Measurements from ENCODE around the gene HSP90AA1. TPM values are rescaled to one million over a fixed set of nuclear protein-coding genes. Genes with fewer than 3 reads are reported as not detected.
A peak's percentile ranks its signal among the peaks of the same experiment; 100 is the strongest.
"Not testable (repeated sequence)": the region's sequence is repeated elsewhere in the genome, so short reads cannot be mapped to it uniquely, and the experiment has no call there.

HSP90AA1 gene
- total RNA-seq = 1,000 to 10,000 TPM; 1,107 to 1,148 TPM

DNA sequence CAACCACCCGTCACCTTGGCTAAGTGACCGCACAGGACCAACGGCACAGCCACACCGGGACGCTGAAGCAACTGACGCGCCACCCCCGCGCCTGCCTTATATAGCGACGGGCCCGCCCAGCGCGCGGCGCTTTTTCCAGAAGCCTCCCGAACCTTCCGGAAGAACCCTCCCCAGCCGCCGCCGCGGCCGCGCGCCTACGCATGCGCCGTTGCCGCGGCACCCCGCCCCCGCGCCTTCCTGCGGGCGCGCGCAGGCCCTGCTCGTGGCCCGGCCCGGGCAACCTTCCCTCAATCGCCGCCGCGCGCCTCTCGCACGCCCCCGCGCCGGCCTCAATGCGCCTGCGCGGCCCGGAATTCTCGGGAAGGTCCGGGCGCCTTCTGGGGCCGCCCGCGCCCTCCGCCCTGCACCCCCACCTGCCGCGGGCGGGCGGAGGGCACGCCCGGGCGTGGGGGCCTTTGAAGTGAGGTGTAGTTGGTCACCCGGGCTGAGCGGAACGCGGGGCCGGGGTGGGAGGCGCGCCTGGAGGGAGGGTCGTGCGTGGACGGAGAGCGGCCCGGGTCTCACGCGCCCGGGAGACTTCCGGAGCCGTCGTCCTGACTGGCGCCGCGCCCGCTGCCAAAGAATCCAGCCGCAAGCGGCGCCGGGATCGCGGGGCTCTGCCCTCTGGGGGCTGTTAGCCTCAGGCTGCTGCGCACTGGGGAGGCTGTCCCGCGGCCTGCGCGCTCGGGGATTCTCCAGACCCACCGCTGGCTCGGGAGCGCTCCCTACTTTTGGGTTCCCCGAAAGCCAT, at the start of gene HSP90AA1:
Gene HSP90AA1, minus strand, starts transcription at position 73 of the 790 bp plus-strand sequence. CDS start 666 bp downstream, outside the sequence.
- DNase-seq = peak; percentile 96
- H3K4me1 Mint-ChIP-seq (ENCODE audit: low read depth) = peaks cover 43% of the 10 kb centered on the region
- no peaks in the 10 kb centered on the region for H3K9me3 Mint-ChIP-seq
- ChIA-PET CTCF (interaction anchor here (0.7 to 2.2 kb wide), 3 partner anchors 10 to 380 kb away, joined by 3 to 18 read pairs (median 3); no protein-coding TSS in a partner anchor), POLR2A (interaction anchor here (0.6 to 1.2 kb wide), 2 partner anchors 122 to 276 kb away, joined by 3 to 4 read pairs; partner anchors contain the start of genes CINP and TECPR2)
- H3K36me3 Mint-ChIP-seq = peaks cover 43% of the 10 kb centered on the region
- peak within 1 kb of the TSS; percentile 84 for H3K4me3 Mint-ChIP-seq
- no peaks in the 10 kb centered on the region for H3K27me3 Mint-ChIP-seq
- H3K27ac Mint-ChIP-seq = peak within 1 kb of the TSS; percentile 94
- intact Hi-C loops (cut with micrococcal nuclease) = loop anchor here (1.0 to 10.0 kb wide), 9 partner anchors 52 to 1712 kb away; partner anchors contain the start of genes DYNC1H1, EIF5, PPP2R5C and WDR20

- CTCF ChIA-PET, POLR2A ChIA-PET, H3K9me3 Mint-ChIP-seq, H3K27me3 Mint-ChIP-seq, DNase-seq, H3K27ac Mint-ChIP-seq, H3K36me3 Mint-ChIP-seq, H3K4me3 Mint-ChIP-seq: not testable (repeated sequence)
- intact Hi-C loops (cut with micrococcal nuclease) = loop anchor here (5.0 kb wide), 2 partner anchors 313 to 413 kb away; no protein-coding TSS in a partner anchor
- H3K4me1 Mint-ChIP-seq (ENCODE audit: low read depth) = peaks cover 11% of the 10 kb centered on the region
Observed at GRCh38 chr14:102135456-102135855, 48.6 kb upstream of the HSP90AA1 start.

DNA sequence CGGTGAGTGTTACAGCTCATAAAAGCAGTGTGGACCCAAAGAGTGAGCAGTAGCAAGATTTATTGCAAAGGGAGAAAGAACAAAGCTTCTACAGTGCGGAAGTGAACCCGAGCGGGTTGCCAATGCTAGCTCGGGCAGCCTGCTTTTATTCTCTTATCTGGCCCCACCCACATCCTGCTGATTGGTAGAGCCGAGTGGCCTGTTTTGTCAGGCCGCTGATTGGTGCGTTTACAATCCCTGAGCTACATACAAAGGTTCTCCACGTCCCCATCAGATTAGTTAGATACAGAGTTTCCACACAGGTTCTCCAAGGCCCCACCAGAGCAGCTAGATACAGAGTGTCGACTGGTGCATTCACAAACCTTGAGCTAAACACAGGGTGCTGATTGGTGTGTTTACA, 47.9 kb upstream of the HSP90AA1 start:
- H3K27me3 Mint-ChIP-seq, H3K4me3 Mint-ChIP-seq, CTCF ChIA-PET: not testable (repeated sequence)

GRCh38 chr14:102134021-102134420, 47.2 kb upstream of the HSP90AA1 start:
- H3K4me3 Mint-ChIP-seq; H3K4me1 Mint-ChIP-seq (ENCODE audit: low read depth); H3K36me3 Mint-ChIP-seq; intact Hi-C loops (cut with micrococcal nuclease); CTCF ChIA-PET; DNase-seq; POLR2A ChIA-PET; H3K27me3 Mint-ChIP-seq; H3K9me3 Mint-ChIP-seq; H3K27ac Mint-ChIP-seq: not testable (repeated sequence)

More for the DNA sequence above, 47.9 kb upstream of the HSP90AA1 start:
- DNase-seq, H3K36me3 Mint-ChIP-seq, H3K27ac Mint-ChIP-seq, H3K9me3 Mint-ChIP-seq, POLR2A ChIA-PET: not testable (repeated sequence)
- H3K4me1 Mint-ChIP-seq (ENCODE audit: low read depth) = peaks cover 10% of the 10 kb centered on the region
- intact Hi-C loops (cut with micrococcal nuclease) = loop anchor here (5.0 kb wide), 2 partner anchors 312 to 412 kb away; no protein-coding TSS in a partner anchor

DNA sequence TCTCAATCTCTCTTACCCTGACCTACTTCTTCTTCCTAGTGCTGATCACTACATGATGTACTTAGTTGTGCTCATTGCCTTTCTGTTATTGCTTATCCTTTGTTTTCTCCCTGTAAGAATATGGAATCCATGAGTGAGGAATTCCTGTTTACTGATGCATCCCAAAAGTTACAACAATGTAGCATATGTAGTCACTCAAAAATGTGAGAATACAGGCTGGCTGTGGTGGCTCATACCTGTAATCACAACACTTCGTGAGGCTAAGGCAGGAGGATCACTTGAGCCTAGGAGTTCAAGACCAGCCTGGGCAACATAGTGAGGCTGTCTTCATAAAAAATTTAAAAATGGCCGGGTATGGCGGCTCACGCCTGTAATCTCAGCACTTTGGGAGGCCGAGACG, 44.9 kb upstream of the HSP90AA1 start:
- no peak overlapping the region for H3K4me3 Mint-ChIP-seq
- DNase-seq = no peak
- H3K4me1 Mint-ChIP-seq (ENCODE audit: low read depth) = no peaks in the 10 kb centered on the region
- peaks cover 6% of the 10 kb centered on the region for H3K36me3 Mint-ChIP-seq
- H3K27me3 Mint-ChIP-seq = no peaks in the 10 kb centered on the region
- no peaks in the 10 kb centered on the region for H3K9me3 Mint-ChIP-seq
- no peak overlapping the region for H3K27ac Mint-ChIP-seq
- ChIA-PET CTCF (no interaction called here), POLR2A (no interaction called here)
- intact Hi-C loops (cut with micrococcal nuclease) = no loop called here

DNA sequence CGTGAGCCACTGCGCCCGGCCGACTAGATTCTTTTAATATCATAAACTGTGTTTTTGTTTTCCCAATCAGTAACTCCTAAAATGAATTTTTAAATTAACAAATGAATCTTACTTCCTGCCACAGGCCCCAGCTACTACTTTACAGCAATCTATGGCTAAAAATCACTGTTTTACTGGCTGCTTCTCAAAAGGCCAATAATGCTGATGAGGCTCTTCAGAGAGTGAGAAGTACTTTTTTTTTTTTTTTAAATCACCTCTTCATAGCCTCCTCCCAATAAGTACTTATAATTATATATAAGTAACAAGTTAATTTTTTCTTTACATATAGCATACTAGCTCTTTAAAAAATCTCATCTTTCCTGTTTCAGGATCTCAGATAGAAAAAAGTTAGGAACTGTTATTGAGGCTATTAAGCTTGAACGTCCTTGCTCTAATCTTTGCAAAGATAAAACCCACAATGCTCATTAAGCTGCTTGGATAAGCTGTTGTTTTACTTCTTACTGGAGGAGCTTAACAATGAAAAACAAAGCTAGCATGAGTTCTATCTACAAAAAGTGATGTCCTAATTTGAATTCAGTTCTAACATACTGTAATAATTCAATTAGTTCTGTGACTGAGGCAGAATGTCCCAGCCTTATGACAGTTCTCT, 40.1 kb upstream of the HSP90AA1 start:
- POLR2A ChIA-PET = no interaction called here

DNA sequence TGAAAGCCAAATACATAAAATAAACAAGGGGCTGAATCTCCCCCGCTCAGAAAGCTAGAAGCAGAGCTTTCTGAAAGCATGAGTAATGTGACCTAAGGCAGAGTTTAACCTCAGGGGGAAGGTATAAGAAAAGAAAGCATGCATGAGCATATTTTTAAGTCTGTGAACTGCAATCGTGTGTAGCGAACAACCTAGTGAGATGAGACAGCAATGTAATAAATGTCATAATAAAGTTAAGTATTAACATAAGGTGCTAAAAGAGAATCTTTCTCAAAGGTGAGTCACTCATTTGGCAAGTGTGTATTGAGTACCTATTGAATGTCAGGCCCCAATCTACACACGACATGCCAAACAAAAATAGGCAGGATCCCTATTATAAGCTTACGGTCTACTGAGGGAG, 38.7 kb upstream of the HSP90AA1 start:
- H3K4me3 Mint-ChIP-seq = no peak overlapping the region
- CTCF ChIA-PET = no interaction called here
- no peaks in the 10 kb centered on the region for H3K27me3 Mint-ChIP-seq
- no peaks in the 10 kb centered on the region for H3K36me3 Mint-ChIP-seq
- H3K9me3 Mint-ChIP-seq = no peaks in the 10 kb centered on the region
- H3K4me1 Mint-ChIP-seq (ENCODE audit: low read depth) = no peaks in the 10 kb centered on the region
- intact Hi-C loops (cut with micrococcal nuclease) = no loop called here
- DNase-seq = no peak
- H3K27ac Mint-ChIP-seq = no peak overlapping the region
- POLR2A ChIA-PET = no interaction called here

More for the DNA sequence above, 40.1 kb upstream of the HSP90AA1 start:
- CTCF ChIA-PET = no interaction called here
- H3K4me1 Mint-ChIP-seq (ENCODE audit: low read depth) = no peaks in the 10 kb centered on the region
- no peak overlapping the region for H3K4me3 Mint-ChIP-seq
- no peaks in the 10 kb centered on the region for H3K27me3 Mint-ChIP-seq
- H3K27ac Mint-ChIP-seq = no peak overlapping the region
- DNase-seq = no peak
- no peaks in the 10 kb centered on the region for H3K9me3 Mint-ChIP-seq
- intact Hi-C loops (cut with micrococcal nuclease) = no loop called here
- no peaks in the 10 kb centered on the region for H3K36me3 Mint-ChIP-seq

DNA sequence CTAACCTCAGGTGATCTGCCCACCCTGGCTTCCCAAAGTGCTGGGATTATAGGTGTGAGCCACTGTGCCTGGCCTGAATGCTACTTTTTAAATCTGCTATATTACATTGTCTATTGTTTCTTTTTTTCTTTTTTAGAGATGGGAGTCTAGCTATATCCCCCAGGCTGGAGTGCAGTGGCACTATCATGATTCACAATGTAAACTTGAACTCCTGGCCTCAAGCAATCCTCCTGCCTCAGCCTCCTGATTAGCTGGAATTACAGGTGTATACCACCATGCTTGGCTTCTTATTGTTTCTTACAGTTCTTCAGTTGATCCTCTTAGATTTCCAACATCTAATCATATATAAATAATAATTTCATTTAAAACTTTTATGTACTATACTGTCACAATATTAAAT, 37.6 kb upstream of the HSP90AA1 start:
- no peaks in the 10 kb centered on the region for H3K4me1 Mint-ChIP-seq (ENCODE audit: low read depth)
- H3K36me3 Mint-ChIP-seq = no peaks in the 10 kb centered on the region
- CTCF ChIA-PET = no interaction called here
- H3K9me3 Mint-ChIP-seq = no peaks in the 10 kb centered on the region
- no peak overlapping the region for H3K4me3 Mint-ChIP-seq
- no peak for DNase-seq
- H3K27ac Mint-ChIP-seq = no peak overlapping the region
- POLR2A ChIA-PET = no interaction called here
- H3K27me3 Mint-ChIP-seq = no peaks in the 10 kb centered on the region
- intact Hi-C loops (cut with micrococcal nuclease) = no loop called here

DNA sequence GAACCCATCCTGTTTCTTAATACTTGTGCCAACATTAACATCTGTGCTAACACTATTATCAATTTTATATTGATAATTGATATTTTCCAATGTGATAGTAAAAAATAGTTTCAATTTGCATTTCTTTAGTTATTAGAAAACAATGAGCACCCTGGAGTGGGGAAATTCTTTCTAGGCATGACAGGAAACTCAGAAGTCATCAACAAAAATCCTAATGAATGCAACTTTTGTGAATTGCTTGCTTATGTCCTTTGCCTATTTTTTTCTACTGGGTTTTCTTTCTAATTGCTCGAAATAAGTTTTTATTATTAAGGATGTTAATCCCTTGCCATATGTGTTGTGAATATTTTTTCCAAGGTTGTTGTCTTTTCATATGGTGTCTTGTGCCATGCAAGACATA, 34.7 kb upstream of the HSP90AA1 start:
- Mint-ChIP-seq H3K36me3 (no peaks in the 10 kb centered on the region), H3K27ac (no peak overlapping the region), H3K9me3 (no peaks in the 10 kb centered on the region), H3K4me1 (ENCODE audit: low read depth) (no peaks in the 10 kb centered on the region), H3K27me3 (no peaks in the 10 kb centered on the region), H3K4me3 (no peak overlapping the region)
- POLR2A ChIA-PET = no interaction called here
- intact Hi-C loops (cut with micrococcal nuclease) = no loop called here
- DNase-seq = no peak
- CTCF ChIA-PET = no interaction called here

DNA sequence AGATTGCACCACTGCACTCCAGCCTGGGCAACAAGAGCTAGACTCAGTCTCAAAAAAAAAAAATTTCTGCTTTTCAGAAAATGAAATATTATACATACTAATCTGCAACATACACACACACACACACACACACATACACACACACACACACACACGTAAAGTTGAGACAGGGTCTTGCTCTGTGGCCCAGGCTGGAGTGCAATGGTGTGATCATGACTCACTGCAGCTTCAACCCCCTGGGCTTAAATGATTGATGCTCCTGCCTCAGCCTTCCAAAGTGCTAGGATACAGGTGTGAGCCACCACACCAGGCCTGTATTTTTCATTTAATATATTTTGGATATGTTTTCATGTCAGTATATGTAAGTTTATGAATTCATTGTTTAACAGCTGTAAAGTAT, 34.0 kb upstream of the HSP90AA1 start:
- CTCF ChIA-PET = no interaction called here
- H3K27me3 Mint-ChIP-seq = no peaks in the 10 kb centered on the region
- no peaks in the 10 kb centered on the region for H3K9me3 Mint-ChIP-seq
- no peak overlapping the region for H3K4me3 Mint-ChIP-seq
- POLR2A ChIA-PET = no interaction called here
- no peaks in the 10 kb centered on the region for H3K4me1 Mint-ChIP-seq (ENCODE audit: low read depth)
- H3K27ac Mint-ChIP-seq = no peak overlapping the region
- no peak for DNase-seq
- intact Hi-C loops (cut with micrococcal nuclease) = no loop called here
- no peaks in the 10 kb centered on the region for H3K36me3 Mint-ChIP-seq

DNA sequence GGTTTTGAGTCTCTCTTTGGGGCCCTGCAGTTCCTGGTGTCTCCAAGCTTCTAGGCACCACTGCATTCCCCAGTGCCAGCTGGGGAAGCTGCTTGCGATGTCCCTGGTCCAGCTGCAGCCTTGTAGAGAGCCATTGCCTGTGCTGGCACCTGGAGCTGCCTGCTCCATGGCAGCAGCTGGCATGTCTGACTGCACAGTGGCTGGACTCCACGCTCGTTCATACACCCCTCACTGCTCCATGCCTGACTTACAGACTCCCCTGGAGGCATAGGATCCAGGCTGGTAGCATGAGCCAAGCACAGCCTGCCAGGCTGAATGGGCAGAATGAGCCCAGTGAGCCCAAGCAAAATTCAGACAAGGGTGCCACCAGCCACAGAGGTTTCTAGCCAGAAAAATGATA, 31.0 kb upstream of the HSP90AA1 start:
- POLR2A ChIA-PET = no interaction called here
- H3K4me1 Mint-ChIP-seq (ENCODE audit: low read depth) = no peaks in the 10 kb centered on the region

DNA sequence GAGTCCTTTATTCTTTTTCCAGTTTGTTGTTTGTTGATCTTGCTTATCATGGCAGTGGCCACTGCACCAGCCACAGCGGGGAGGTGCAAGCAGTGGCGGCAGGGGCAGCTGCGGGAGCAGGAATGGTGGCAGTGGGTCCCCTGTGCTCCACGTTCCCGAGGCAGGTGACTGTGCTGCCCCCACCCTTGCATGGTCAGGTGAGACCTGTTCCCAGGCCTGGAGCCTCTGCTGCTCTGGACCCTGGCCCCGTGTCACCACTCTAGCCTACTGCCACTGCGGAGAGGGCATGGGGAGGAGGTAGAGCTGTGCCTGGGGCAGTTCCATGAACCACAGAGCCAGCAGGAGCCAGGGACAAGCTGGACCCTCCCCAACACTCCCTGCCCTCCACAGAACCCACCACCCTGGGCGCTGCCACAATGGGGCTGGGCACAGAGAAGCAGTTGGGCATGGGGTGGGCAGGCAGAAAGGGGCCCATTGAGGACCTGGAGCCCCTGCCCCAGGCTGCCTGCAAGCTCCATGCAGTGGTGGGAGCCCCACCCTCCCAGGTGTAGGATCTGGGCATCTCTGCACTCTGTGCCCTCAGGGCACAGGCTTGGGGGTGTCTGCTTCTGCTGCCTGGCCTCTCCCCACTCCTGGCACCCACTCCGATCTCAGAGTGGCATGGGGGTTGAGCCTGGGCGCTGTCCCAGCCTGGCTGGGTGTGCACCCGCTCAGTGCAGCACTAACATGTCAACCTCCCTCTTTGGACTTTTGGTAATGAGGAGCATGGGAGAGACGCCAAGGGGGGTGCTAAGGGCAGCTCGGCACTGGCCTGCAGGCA, 29.7 kb upstream of the HSP90AA1 start:
- Mint-ChIP-seq H3K4me3 (no peak overlapping the region), H3K27ac (no peak overlapping the region), H3K9me3 (peaks cover 4% of the 10 kb centered on the region), H3K27me3 (no peaks in the 10 kb centered on the region), H3K36me3 (no peaks in the 10 kb centered on the region), H3K4me1 (ENCODE audit: low read depth) (no peaks in the 10 kb centered on the region)
- intact Hi-C loops (cut with micrococcal nuclease) = no loop called here
- ChIA-PET POLR2A (no interaction called here), CTCF (interaction anchor here (0.5 kb wide), 1 partner anchor 42 kb away, joined by 3 read pairs; no protein-coding TSS in a partner anchor)
- DNase-seq = no peak

More for the DNA sequence above, 31.0 kb upstream of the HSP90AA1 start:
- Mint-ChIP-seq H3K36me3 (no peaks in the 10 kb centered on the region), H3K9me3 (no peaks in the 10 kb centered on the region), H3K27ac (no peak overlapping the region), H3K4me3 (no peak overlapping the region), H3K27me3 (no peaks in the 10 kb centered on the region)
- CTCF ChIA-PET = no interaction called here
- no peak for DNase-seq
- intact Hi-C loops (cut with micrococcal nuclease) = no loop called here

Measured in activated CD4-positive, alpha-beta memory T cell treated with anti-CD3 and anti-CD28 coated beads for 36 hours (primary cell).